ENCODE results near the gene IL1RAPL1.

GRCh38 chrX:29641461-29641860 is 1054.2 kb downstream of the IL1RAPL1 start:
- TF ChIP-seq, protein P1, sequence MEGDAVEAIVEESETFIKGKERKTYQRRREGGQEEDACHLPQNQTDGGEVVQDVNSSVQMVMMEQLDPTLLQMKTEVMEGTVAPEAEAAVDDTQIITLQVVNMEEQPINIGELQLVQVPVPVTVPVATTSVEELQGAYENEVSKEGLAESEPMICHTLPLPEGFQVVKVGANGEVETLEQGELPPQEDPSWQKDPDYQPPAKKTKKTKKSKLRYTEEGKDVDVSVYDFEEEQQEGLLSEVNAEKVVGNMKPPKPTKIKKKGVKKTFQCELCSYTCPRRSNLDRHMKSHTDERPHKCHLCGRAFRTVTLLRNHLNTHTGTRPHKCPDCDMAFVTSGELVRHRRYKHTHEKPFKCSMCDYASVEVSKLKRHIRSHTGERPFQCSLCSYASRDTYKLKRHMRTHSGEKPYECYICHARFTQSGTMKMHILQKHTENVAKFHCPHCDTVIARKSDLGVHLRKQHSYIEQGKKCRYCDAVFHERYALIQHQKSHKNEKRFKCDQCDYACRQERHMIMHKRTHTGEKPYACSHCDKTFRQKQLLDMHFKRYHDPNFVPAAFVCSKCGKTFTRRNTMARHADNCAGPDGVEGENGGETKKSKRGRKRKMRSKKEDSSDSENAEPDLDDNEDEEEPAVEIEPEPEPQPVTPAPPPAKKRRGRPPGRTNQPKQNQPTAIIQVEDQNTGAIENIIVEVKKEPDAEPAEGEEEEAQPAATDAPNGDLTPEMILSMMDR (conservative IDR thresholded peaks at IDR 0.05 in 1 of 2, IDR thresholded peaks at IDR 0.05 in 1 of 2; ENCODE audit: low read depth in 1 of 2, low read length in 2 of 2), result no peak
- TF ChIP-seq EZH2 (IDR thresholded peaks at IDR 0.05; ENCODE audit: low read length, missing control alignments), result no peak

All from fibroblast of lung (primary cell).